Neuronal stem cell (in vitro differentiated cells): ENCODE results near the gene SOWAHC.
"Not testable (repeated sequence)": the region's sequence is repeated elsewhere in the genome, so short reads cannot be mapped to it uniquely, and the experiment has no call there.

Source experiments
- DNase-seq: peaks from one replicate; pipeline ENCODE4 v3.0.0-alpha.2; 2013; ENCODE audit warnings: low spot score
- H2AFZ ChIP-seq: one replicate; pipeline ENCODE4 v1.6.1; 2013; ENCODE audit warnings: mild to moderate bottlenecking, low read length, inconsistent platforms
- H2AK5ac ChIP-seq: 2 replicates; pipeline ENCODE4 v1.6.1; 2013; ENCODE audit warnings: low read depth, mild to moderate bottlenecking, inconsistent platforms, low read length, moderate library complexity, mixed read lengths
- H2BK120ac ChIP-seq: 2 replicates; pipeline ENCODE4 v1.6.1; 2013; ENCODE audit warnings: low read depth, mild to moderate bottlenecking, inconsistent platforms, low read length, moderate library complexity, mixed read lengths
- H2BK12ac ChIP-seq: one replicate; pipeline ENCODE4 v1.6.1; 2013; ENCODE audit warnings: low read length, inconsistent platforms
- H2BK15ac ChIP-seq: 2 replicates; pipeline ENCODE4 v1.6.1; 2013; ENCODE audit warnings: mild to moderate bottlenecking, low read length, inconsistent platforms, mixed read lengths
- H2BK5ac ChIP-seq: one replicate; pipeline ENCODE4 v1.6.1; 2013; ENCODE audit warnings: inconsistent platforms, mild to moderate bottlenecking, low read length, moderate library complexity
- H3K14ac ChIP-seq: one replicate; pipeline ENCODE4 v1.6.1; 2013; ENCODE audit warnings: low read length, inconsistent platforms
- H3K18ac ChIP-seq: 2 replicates; pipeline ENCODE4 v1.6.1; 2013; ENCODE audit warnings: low read length, inconsistent platforms
- H3K23ac ChIP-seq: 2 replicates; pipeline ENCODE4 v1.6.1; 2013; ENCODE audit warnings: low read depth, mild to moderate bottlenecking, mixed read lengths, low read length, inconsistent platforms; ENCODE audit not compliant: poor library complexity
- H3K27ac ChIP-seq: replicated peaks from 3 replicates; pipeline ENCODE4 v1.5.1; 2013; ENCODE audit warnings: low read length, inconsistent platforms
- H3K27me3 ChIP-seq, 3 experiments: 2 replicates each; pipeline ENCODE4 v1.6.1; 2013; ENCODE audit warnings: low read length in 3 of 3, mild to moderate bottlenecking in 2 of 3, inconsistent platforms in 1 of 3, low read depth in 1 of 3, mixed read lengths in 1 of 3, moderate library complexity in 1 of 3; ENCODE audit not compliant: control insufficient read depth in 3 of 3, insufficient read depth in 3 of 3
- H3K36me3 ChIP-seq, 2 donors: replicated peaks in 1 of 2; 2 replicates each; pipeline ENCODE4 v1.6.1; 2013; ENCODE audit warnings: low read length in 2 of 2; ENCODE audit not compliant: control insufficient read depth in 2 of 2, insufficient read depth in 2 of 2
- H3K4ac ChIP-seq: 2 replicates; pipeline ENCODE4 v1.6.1; 2013; ENCODE audit warnings: inconsistent platforms, mild to moderate bottlenecking, low read length, moderate library complexity
- H3K4me1 ChIP-seq, 2 donors: 1 replicate in 1 of 2; 2 replicates in 1 of 2; pipeline ENCODE4 v1.6.1; 2013; ENCODE audit warnings: low read length in 2 of 2, low read depth in 1 of 2; ENCODE audit not compliant: control insufficient read depth in 2 of 2, insufficient read depth in 1 of 2
- H3K4me2 ChIP-seq: one replicate; pipeline ENCODE4 v1.6.1; 2013; ENCODE audit warnings: mild to moderate bottlenecking, low read length, inconsistent platforms; ENCODE audit not compliant: insufficient read depth, poor library complexity, severe bottlenecking
- H3K4me3 ChIP-seq, 2 donors: 2 replicates each; pipeline ENCODE4 v1.5.1; 2013; ENCODE audit warnings: low read length in 2 of 2, mild to moderate bottlenecking in 2 of 2, inconsistent platforms in 1 of 2, moderate library complexity in 1 of 2
- H3K79me1 ChIP-seq: one replicate; pipeline ENCODE4 v1.6.1; 2013; ENCODE audit warnings: low read depth, mild to moderate bottlenecking, inconsistent platforms, low read length, moderate library complexity
- H3K9ac ChIP-seq: one replicate; pipeline ENCODE4 v1.6.1; 2013; ENCODE audit warnings: mild to moderate bottlenecking, low read depth, low read length, inconsistent platforms; ENCODE audit not compliant: poor library complexity
- H3K9me3 ChIP-seq, 2 donors: replicated peaks in 1 of 2; 2 replicates each; pipeline versions ENCODE3 to v1.6.1; 2013; ENCODE audit warnings: low read length in 2 of 2, mild to moderate bottlenecking in 2 of 2, inconsistent platforms in 1 of 2, low read depth in 1 of 2, mixed read lengths in 1 of 2, moderate library complexity in 1 of 2; ENCODE audit not compliant: control insufficient read depth in 2 of 2, insufficient read depth in 1 of 2
- H4K8ac ChIP-seq: one replicate; pipeline ENCODE4 v1.6.1; 2013; ENCODE audit warnings: low read depth, mild to moderate bottlenecking, inconsistent platforms, low read length, moderate library complexity
- H4K91ac ChIP-seq: one replicate; pipeline ENCODE4 v1.6.1; 2013; ENCODE audit warnings: low read length, low read depth, mild to moderate bottlenecking, inconsistent platforms; ENCODE audit not compliant: poor library complexity
- WGBS, 2 donors: extraction: QIAGEN DNeasy Blood & Tissue Kit; methylation state at CpG; one replicate each; pipeline ENCODE4 v1.1.7; 2013; ENCODE audit warnings: missing lambda C conversion rate in 2 of 2, mixed read lengths in 1 of 2; ENCODE audit not compliant: insufficient read length in 2 of 2, insufficient replicate concordance in 1 of 2; ENCODE audit errors: extremely low coverage in 2 of 2; 5-methylcytosine and 5-hydroxymethylcytosine counted together

Gene SOWAHC

GRCh38 chr2:109623923-109624322, 9.8 kb downstream of the SOWAHC start:
- DNase-seq, result no peak
- no CpG with 5 or more reads among the region's 4 CpGs for WGBS, 2 donors

DNA sequence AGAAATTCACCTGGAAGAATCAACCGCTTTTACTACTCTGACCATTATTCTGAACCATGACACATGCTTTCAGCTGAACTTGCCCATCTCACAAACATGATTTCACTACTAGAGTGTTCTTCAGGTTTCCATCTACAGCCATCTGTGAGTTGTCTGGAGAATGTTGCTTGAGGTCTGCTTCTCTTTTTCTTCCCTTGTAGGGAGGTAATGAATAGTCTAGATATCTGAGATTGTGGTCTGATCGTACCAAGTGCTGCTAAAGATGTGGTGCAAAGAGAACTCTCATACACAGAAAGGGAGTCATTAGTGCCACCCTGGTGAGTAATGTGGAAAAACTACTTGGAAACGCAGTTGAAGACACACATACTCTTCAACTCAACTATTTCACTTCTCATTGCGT, 10.2 kb downstream of the SOWAHC start:
- Histone ChIP-seq H2AFZ (no peak overlapping the region), H3K14ac (no peak overlapping the region), H3K4me1 (no peaks in the 10 kb centered on the region), H3K4me2 (no peak overlapping the region), H2AK5ac (no peak overlapping the region), H3K9me3 (peaks cover 0 to under 1% of the 10 kb centered on the region in 2 donors), H3K4ac (no peak overlapping the region), H2BK5ac (no peak overlapping the region), H4K8ac (no peak overlapping the region), H3K9ac (no peak overlapping the region), H3K36me3 (no peaks in the 10 kb centered on the region), H2BK15ac (no peak overlapping the region), H3K23ac (no peak overlapping the region), H3K27ac (no peak overlapping the region), H4K91ac (no peak overlapping the region), H2BK120ac (no peak overlapping the region), H3K27me3 (no peaks in the 10 kb centered on the region), H2BK12ac (no peak overlapping the region), H3K4me3 (no peak overlapping the region), H3K79me1 (no peaks in the 10 kb centered on the region), H3K18ac (no peak overlapping the region)
- no peak for DNase-seq
- WGBS, 2 donors, result no CpG with 5 or more reads among the region's 4 CpGs

More at GRCh38 chr2:109623923-109624322, 9.8 kb downstream of the SOWAHC start:
- H4K8ac ChIP-seq, result no peak overlapping the region
- no peak overlapping the region for H3K23ac ChIP-seq
- H3K79me1 ChIP-seq, result no peaks in the 10 kb centered on the region
- H3K9me3 ChIP-seq, result peaks cover 0 to 3% of the 10 kb centered on the region in 2 donors
- no peak overlapping the region for H3K4ac ChIP-seq
- H3K14ac ChIP-seq, result no peak overlapping the region
- no peaks in the 10 kb centered on the region for H3K4me1 ChIP-seq
- H2BK120ac ChIP-seq, result no peak overlapping the region
- no peak overlapping the region for H2AFZ ChIP-seq
- H2BK15ac ChIP-seq, result no peak overlapping the region
- no peak overlapping the region for H4K91ac ChIP-seq
- no peak overlapping the region for H3K27ac ChIP-seq
- H2BK5ac ChIP-seq, result no peak overlapping the region
- H3K36me3 ChIP-seq, result no peaks in the 10 kb centered on the region
- no peak overlapping the region for H3K9ac ChIP-seq
- H2AK5ac ChIP-seq, result no peak overlapping the region
- H3K27me3 ChIP-seq, result no peaks in the 10 kb centered on the region
- H2BK12ac ChIP-seq, result no peak overlapping the region
- no peak overlapping the region for H3K18ac ChIP-seq
- H3K4me3 ChIP-seq, result no peak overlapping the region
- no peak overlapping the region for H3K4me2 ChIP-seq

DNA sequence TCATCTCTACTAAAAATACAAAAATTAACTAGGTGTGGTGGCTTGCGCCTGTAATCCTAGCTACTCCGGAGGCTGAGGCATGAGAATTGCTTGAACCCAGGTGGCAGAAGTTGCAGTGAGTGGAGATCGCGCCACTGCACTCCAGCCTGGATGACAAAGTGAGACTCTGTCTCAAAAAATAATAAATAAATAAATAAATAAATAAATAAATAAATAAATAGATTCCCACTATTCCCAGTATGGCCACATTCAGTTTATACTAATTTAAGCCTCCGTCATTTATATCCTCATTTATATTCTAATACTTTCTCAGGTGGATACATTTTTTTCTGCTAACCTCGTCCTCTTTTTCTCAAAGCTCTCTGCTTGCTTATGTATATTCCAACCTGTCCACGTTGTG, 14.2 kb downstream of the SOWAHC start:
- WGBS, 2 donors, result no CpG with 5 or more reads among the region's 7 CpGs
- H3K27me3 ChIP-seq, H3K9me3 ChIP-seq, H3K18ac ChIP-seq, H2AK5ac ChIP-seq, H3K4me1 ChIP-seq, DNase-seq, H2BK15ac ChIP-seq, H3K23ac ChIP-seq, H3K14ac ChIP-seq, H4K8ac ChIP-seq, H4K91ac ChIP-seq, H3K27ac ChIP-seq, H3K4me2 ChIP-seq, H2BK12ac ChIP-seq, H3K9ac ChIP-seq, H3K4ac ChIP-seq, H3K79me1 ChIP-seq, H2BK5ac ChIP-seq, H2AFZ ChIP-seq, H3K36me3 ChIP-seq, H2BK120ac ChIP-seq, H3K4me3 ChIP-seq: not testable (repeated sequence)

DNA sequence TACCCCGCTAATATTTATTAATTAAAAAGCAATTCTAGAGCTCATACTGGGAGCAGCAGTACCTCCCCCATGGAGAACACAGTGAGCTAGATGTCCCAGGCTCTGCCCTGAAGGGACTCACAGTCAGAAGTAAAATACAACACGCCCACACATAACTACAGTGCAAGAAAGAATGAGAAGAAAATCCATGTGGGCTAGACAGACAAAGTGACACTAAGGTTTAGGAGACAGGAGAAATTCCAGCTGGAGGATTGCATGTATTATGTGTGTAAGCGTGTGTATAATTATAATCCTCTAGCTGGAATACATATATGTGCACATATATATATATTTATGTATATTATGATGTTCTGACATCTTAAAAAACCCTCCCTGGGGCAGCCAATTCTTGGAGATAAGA, 15.7 kb downstream of the SOWAHC start:
- H3K4me3 ChIP-seq, result no peak overlapping the region
- no peaks in the 10 kb centered on the region for H3K4me1 ChIP-seq
- H4K91ac ChIP-seq, result no peak overlapping the region
- no CpG with 5 or more reads among the region's 3 CpGs for WGBS, 2 donors
- H3K79me1 ChIP-seq, result no peaks in the 10 kb centered on the region
- no peak overlapping the region for H3K18ac ChIP-seq
- H3K9me3 ChIP-seq, result no peaks in the 10 kb centered on the region
- no peaks in the 10 kb centered on the region for H3K27me3 ChIP-seq
- no peak overlapping the region for H3K14ac ChIP-seq
- no peak overlapping the region for H3K23ac ChIP-seq
- H2AK5ac ChIP-seq, result no peak overlapping the region
- H4K8ac ChIP-seq, result no peak overlapping the region
- H2BK120ac ChIP-seq, result no peak overlapping the region
- H3K36me3 ChIP-seq, result no peaks in the 10 kb centered on the region
- no peak overlapping the region for H2BK12ac ChIP-seq
- no peak overlapping the region for H2BK5ac ChIP-seq
- H3K27ac ChIP-seq, result no peak overlapping the region
- H2BK15ac ChIP-seq, result no peak overlapping the region
- no peak overlapping the region for H3K4me2 ChIP-seq
- no peak overlapping the region for H3K9ac ChIP-seq
- no peak for DNase-seq
- H2AFZ ChIP-seq, result no peak overlapping the region
- H3K4ac ChIP-seq, result no peak overlapping the region
